Neuron (in vitro differentiated cells): ENCODE results near the gene SUCLG1.

ENCODE experiments used
- H2AFZ ChIP-seq: one replicate; pipeline ENCODE4 v1.6.1; 2013; ENCODE audit warnings: low read depth, mild to moderate bottlenecking, inconsistent platforms, low read length, moderate library complexity
- H3K27me3 ChIP-seq: one replicate; pipeline ENCODE4 v1.6.1; 2013; ENCODE audit warnings: low read length; ENCODE audit not compliant: insufficient read depth
- H3K36me3 ChIP-seq: one replicate; pipeline ENCODE4 v1.6.1; 2013; ENCODE audit warnings: low read length; ENCODE audit not compliant: insufficient read depth
- H3K4me1 ChIP-seq: one replicate; pipeline ENCODE4 v1.6.1; 2013; ENCODE audit warnings: low read length; ENCODE audit not compliant: insufficient read depth
- H3K4me3 ChIP-seq: 2 replicates; pipeline ENCODE4 v1.5.1; 2013; ENCODE audit warnings: mild to moderate bottlenecking, low read length, moderate library complexity
- H3K9me3 ChIP-seq: one replicate; pipeline ENCODE4 v1.6.1; 2013; ENCODE audit warnings: low read length

The SUCLG1 gene

GRCh38 chr2:84388921-84389490 lies 70.1 kb downstream of the SUCLG1 start:
- no peak overlapping the region for H2AFZ ChIP-seq
- H3K9me3 ChIP-seq: no peaks in the 10 kb centered on the region
- no peaks in the 10 kb centered on the region for H3K27me3 ChIP-seq
- H3K4me1 ChIP-seq: no peaks in the 10 kb centered on the region
- H3K4me3 ChIP-seq: no peak overlapping the region
- H3K36me3 ChIP-seq: no peaks in the 10 kb centered on the region

GRCh38 chr2:84388133-84388532 lies 70.9 kb downstream of the SUCLG1 start:
- Histone ChIP-seq H3K27me3 (no peaks in the 10 kb centered on the region), H3K4me3 (no peak overlapping the region), H2AFZ (no peak overlapping the region), H3K36me3 (no peaks in the 10 kb centered on the region), H3K9me3 (no peaks in the 10 kb centered on the region), H3K4me1 (no peaks in the 10 kb centered on the region)

GRCh38 chr2:84386336-84387040 lies 72.6 kb downstream of the SUCLG1 start:
- Histone ChIP-seq H3K4me3 (no peak overlapping the region), H3K27me3 (no peaks in the 10 kb centered on the region)

GRCh38 chr2:84383271-84383670 lies 75.8 kb downstream of the SUCLG1 start:
- Histone ChIP-seq H3K27me3 (no peaks in the 10 kb centered on the region), H3K36me3 (no peaks in the 10 kb centered on the region), H3K4me1 (no peaks in the 10 kb centered on the region), H3K4me3 (no peak overlapping the region), H3K9me3 (no peaks in the 10 kb centered on the region), H2AFZ (no peak overlapping the region)

More at GRCh38 chr2:84386336-84387040, 72.6 kb downstream of the SUCLG1 start:
- no peaks in the 10 kb centered on the region for H3K9me3 ChIP-seq
- H2AFZ ChIP-seq: no peak overlapping the region
- no peaks in the 10 kb centered on the region for H3K4me1 ChIP-seq
- no peaks in the 10 kb centered on the region for H3K36me3 ChIP-seq

GRCh38 chr2:84380875-84381274 lies 78.2 kb downstream of the SUCLG1 start:
- Histone ChIP-seq H3K27me3 (no peaks in the 10 kb centered on the region), H3K9me3 (no peaks in the 10 kb centered on the region), H2AFZ (no peak overlapping the region), H3K4me3 (no peak overlapping the region), H3K4me1 (no peaks in the 10 kb centered on the region), H3K36me3 (no peaks in the 10 kb centered on the region)

- Histone ChIP-seq H3K27me3 (no peaks in the 10 kb centered on the region), H3K9me3 (no peaks in the 10 kb centered on the region), H2AFZ (no peak overlapping the region), H3K4me1 (no peaks in the 10 kb centered on the region), H3K4me3 (no peak overlapping the region), H3K36me3 (no peaks in the 10 kb centered on the region)
Measured at GRCh38 chr2:84378960-84379359, 80.1 kb downstream of the SUCLG1 start.

- Histone ChIP-seq H3K36me3 (no peaks in the 10 kb centered on the region), H2AFZ (no peak overlapping the region), H3K9me3 (no peaks in the 10 kb centered on the region), H3K27me3 (no peaks in the 10 kb centered on the region), H3K4me1 (no peaks in the 10 kb centered on the region), H3K4me3 (no peak overlapping the region)
Measured at GRCh38 chr2:84375020-84375419, 84.1 kb downstream of the SUCLG1 start.

GRCh38 chr2:84373866-84374265 lies 85.2 kb downstream of the SUCLG1 start:
- Histone ChIP-seq H3K9me3 (no peaks in the 10 kb centered on the region), H2AFZ (no peak overlapping the region), H3K36me3 (no peaks in the 10 kb centered on the region), H3K27me3 (no peaks in the 10 kb centered on the region), H3K4me1 (no peaks in the 10 kb centered on the region), H3K4me3 (no peak overlapping the region)
